Sigmoid colon (tissue), 7 donors: Measurements from ENCODE around the gene CPVL. TPM values are rescaled to one million over a fixed set of nuclear protein-coding genes. Genes with fewer than 3 reads are reported as not detected.

ENCODE experiments used
- DNase-seq: peaks from one replicate; pipeline ENCODE4 v3.0.0-alpha.2; 2019
- H3K27ac ChIP-seq, 4 donors: fragments of 200-600 bp; sonication (generic); one replicate each; pipeline ENCODE4 v1.5.1; 2016 to 2019; ENCODE audit warnings: mild to moderate bottlenecking in 1 of 4
- H3K27me3 ChIP-seq, 3 donors: fragments of 200-600 bp; sonication (generic); one replicate each; pipeline ENCODE4 v1.5.1; 2019; ENCODE audit warnings: mild to moderate bottlenecking in 1 of 3
- H3K36me3 ChIP-seq, 4 donors: fragments of 200-600 bp; sonication (generic); one replicate each; pipeline ENCODE4 v1.5.1; 2016 to 2019
- H3K4me1 ChIP-seq, 4 donors: fragments of 200-600 bp; sonication (generic); one replicate each; pipeline ENCODE4 v1.5.1; 2017 to 2019
- H3K4me3 ChIP-seq, 4 donors: fragments of 200-600 bp; sonication (generic); one replicate each; pipeline ENCODE4 v1.5.1; 2017 to 2019; ENCODE audit warnings: mild to moderate bottlenecking in 2 of 4, moderate library complexity in 1 of 4
- H3K9me3 ChIP-seq, 4 donors: fragments of 200-600 bp in 3 of 4; sonication (generic) in 3 of 4; one replicate each; pipeline versions ENCODE4 v1.5.1 to v1.6.1; 2013 to 2019
- EP300 ChIP-seq, 4 donors: sonication (generic); formaldehyde crosslinking; IDR thresholded peaks; one replicate each; pipeline ENCODE4 v1.6.1; 2017; ENCODE audit warnings: antibody characterized with exemption in 4 of 4
- POLR2A ChIP-seq, 2 donors: fragments of 450-650 bp; IDR thresholded peaks; one replicate each; pipeline ENCODE4 v1.6.1; 2016; ENCODE audit warnings: antibody characterized with exemption in 2 of 2, mild to moderate bottlenecking in 2 of 2, moderate library complexity in 2 of 2
- POLR2AphosphoS5 ChIP-seq, 4 donors: sonication (generic); formaldehyde crosslinking; IDR thresholded peaks; one replicate each; pipeline ENCODE4 v1.6.1; 2017; ENCODE audit warnings: antibody characterized with exemption in 4 of 4
- WGBS, 2 donors: extraction: QIAGEN DNeasy Blood & Tissue Kit; methylation state at CpG; one replicate each; pipeline ENCODE4 v1.1.7; 2013; 5-methylcytosine and 5-hydroxymethylcytosine counted together
- intact Hi-C: fragments of 100-400 bp; cut with DNase I; formaldehyde crosslinking; loops from one replicate; pipeline ENCODE4 v1.15.1; 2023
- polyA plus RNA-seq, 3 donors: library from polyadenylated mRNA; stranded (reverse); fragments of 200-250 nt; gene quantifications; one replicate each; pipeline ENCODE4 v1.2.3, GENCODE V29; 2013
- total RNA-seq, 4 donors: library from RNA; depleted of rRNA; stranded (reverse); fragments of >200 nt; gene quantifications; one replicate each; pipeline ENCODE4 v1.1.0, GENCODE V29; 2016
- TF ChIP-seq, protein P1 (sequence below), 4 experiments: fragments of 450-650 bp in 3 of 4; fragments of 200-600 bp in 1 of 4; IDR thresholded peaks; one replicate each; pipeline ENCODE4 v1.5.1; 2016 to 2019; ENCODE audit warnings: antibody characterized with exemption in 4 of 4, mild to moderate bottlenecking in 3 of 4, moderate library complexity in 2 of 4
- donor health status: healthy with polysubstance abuse.
- donor health status: Bipolar disorder and iron deficiency.
- donor health status: healthy.

Gene CPVL
- total and polyA plus RNA-seq, 7 donors = 5.4 to 38.8 (median 20.0) TPM

DNA sequence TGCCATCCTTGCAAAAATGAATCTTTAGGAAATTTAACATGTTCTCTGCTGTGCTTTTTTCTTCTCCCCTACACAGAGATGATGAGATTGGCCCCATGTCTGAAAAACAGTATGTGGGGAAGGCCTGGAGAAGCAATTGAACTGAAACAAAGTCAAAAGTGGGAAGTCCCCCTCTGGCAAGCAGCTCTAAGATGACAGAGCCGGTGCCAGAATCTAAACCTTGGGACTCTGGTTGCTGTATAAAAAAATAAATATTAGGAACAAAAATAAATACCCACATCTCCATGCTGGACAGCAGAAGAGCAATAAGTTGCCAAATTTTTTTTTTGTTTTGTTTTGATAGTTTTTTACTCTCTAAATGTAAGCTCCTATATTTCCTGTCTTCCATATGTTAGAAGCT, 136.4 kb downstream of the CPVL start:
- no peaks in the 10 kb centered on the region for H3K4me1 ChIP-seq
- no peak overlapping the region for H3K4me3 ChIP-seq
- no peaks in the 10 kb centered on the region for H3K9me3 ChIP-seq
- DNase-seq = no peak
- intact Hi-C loops = no loop called here
- no peak overlapping the region for H3K27ac ChIP-seq
- no peaks in the 10 kb centered on the region for H3K36me3 ChIP-seq
- no peak for TF ChIP-seq POLR2A (IDR thresholded peaks at IDR 0.05)
- no peak for TF ChIP-seq EP300 (IDR thresholded peaks at IDR 0.05)
- TF ChIP-seq, protein P1, sequence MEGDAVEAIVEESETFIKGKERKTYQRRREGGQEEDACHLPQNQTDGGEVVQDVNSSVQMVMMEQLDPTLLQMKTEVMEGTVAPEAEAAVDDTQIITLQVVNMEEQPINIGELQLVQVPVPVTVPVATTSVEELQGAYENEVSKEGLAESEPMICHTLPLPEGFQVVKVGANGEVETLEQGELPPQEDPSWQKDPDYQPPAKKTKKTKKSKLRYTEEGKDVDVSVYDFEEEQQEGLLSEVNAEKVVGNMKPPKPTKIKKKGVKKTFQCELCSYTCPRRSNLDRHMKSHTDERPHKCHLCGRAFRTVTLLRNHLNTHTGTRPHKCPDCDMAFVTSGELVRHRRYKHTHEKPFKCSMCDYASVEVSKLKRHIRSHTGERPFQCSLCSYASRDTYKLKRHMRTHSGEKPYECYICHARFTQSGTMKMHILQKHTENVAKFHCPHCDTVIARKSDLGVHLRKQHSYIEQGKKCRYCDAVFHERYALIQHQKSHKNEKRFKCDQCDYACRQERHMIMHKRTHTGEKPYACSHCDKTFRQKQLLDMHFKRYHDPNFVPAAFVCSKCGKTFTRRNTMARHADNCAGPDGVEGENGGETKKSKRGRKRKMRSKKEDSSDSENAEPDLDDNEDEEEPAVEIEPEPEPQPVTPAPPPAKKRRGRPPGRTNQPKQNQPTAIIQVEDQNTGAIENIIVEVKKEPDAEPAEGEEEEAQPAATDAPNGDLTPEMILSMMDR (IDR thresholded peaks at IDR 0.05) = no peak
- no peak for TF ChIP-seq POLR2AphosphoS5 (IDR thresholded peaks at IDR 0.05)
- no peaks in the 10 kb centered on the region for H3K27me3 ChIP-seq
- WGBS, 2 donors = 76 to 78% methylated on average over 1 of the region's 1 CpG

DNA sequence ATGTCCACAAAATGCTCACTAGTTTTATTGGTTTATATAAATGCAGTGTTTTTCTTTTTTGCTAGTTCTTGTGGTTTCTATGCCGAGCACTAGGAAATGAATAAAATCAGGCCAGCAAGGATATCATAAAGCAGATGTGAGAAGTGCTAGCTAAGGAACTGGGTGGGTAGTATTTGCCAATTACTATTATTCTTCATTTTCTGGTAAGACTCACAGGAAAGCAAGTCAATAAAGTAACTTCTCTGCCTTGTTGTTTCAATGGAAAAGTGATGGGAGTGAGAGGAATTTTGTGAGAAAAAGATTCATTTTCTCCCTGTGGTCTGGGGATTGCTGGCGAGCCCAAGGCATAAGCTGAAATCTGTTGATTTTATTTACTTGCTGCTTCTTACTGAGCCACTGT, 137.7 kb downstream of the CPVL start:
- no peak for DNase-seq
- WGBS, 2 donors = 74 to 85% methylated on average over 2 of the region's 2 CpGs
- Histone ChIP-seq H3K27me3 (no peaks in the 10 kb centered on the region), H3K27ac (no peak overlapping the region), H3K4me1 (no peaks in the 10 kb centered on the region), H3K9me3 (no peaks in the 10 kb centered on the region), H3K36me3 (no peaks in the 10 kb centered on the region), H3K4me3 (no peak overlapping the region)
- no peak for TF ChIP-seq POLR2A (IDR thresholded peaks at IDR 0.05)
- no peak for TF ChIP-seq POLR2AphosphoS5 (IDR thresholded peaks at IDR 0.05)
- intact Hi-C loops = no loop called here

GRCh38 chr7:29007127-29007526, 139.2 kb downstream of the CPVL start:
- Histone ChIP-seq H3K4me1 (no peaks in the 10 kb centered on the region), H3K36me3 (no peaks in the 10 kb centered on the region), H3K4me3 (no peak overlapping the region), H3K9me3 (no peaks in the 10 kb centered on the region), H3K27me3 (no peaks in the 10 kb centered on the region), H3K27ac (no peak overlapping the region)
- intact Hi-C loops = no loop called here
- no peak for DNase-seq
- no peak for TF ChIP-seq POLR2A (IDR thresholded peaks at IDR 0.05)
- TF ChIP-seq POLR2AphosphoS5 (IDR thresholded peaks at IDR 0.05) = no peak
- TF ChIP-seq, protein P1 (IDR thresholded peaks at IDR 0.05) = no peak
- TF ChIP-seq EP300 (IDR thresholded peaks at IDR 0.05) = no peak
- 81 to 89% methylated on average over 2 of the region's 2 CpGs for WGBS, 2 donors

GRCh38 chr7:29005829-29006228, 140.5 kb downstream of the CPVL start:
- no peak overlapping the region for H3K4me3 ChIP-seq
- H3K4me1 ChIP-seq = no peaks in the 10 kb centered on the region
- H3K27me3 ChIP-seq = no peaks in the 10 kb centered on the region
- H3K36me3 ChIP-seq = no peaks in the 10 kb centered on the region
- intact Hi-C loops = no loop called here
- no peak for DNase-seq
- 46 to 59% methylated on average over 3 of the region's 3 CpGs for WGBS, 2 donors
- H3K27ac ChIP-seq = no peak overlapping the region
- H3K9me3 ChIP-seq = no peaks in the 10 kb centered on the region
- no peak for TF ChIP-seq POLR2AphosphoS5 (IDR thresholded peaks at IDR 0.05)
- no peak for TF ChIP-seq POLR2A (IDR thresholded peaks at IDR 0.05)
- no peak for TF ChIP-seq EP300 (IDR thresholded peaks at IDR 0.05)
- TF ChIP-seq, protein P1 (IDR thresholded peaks at IDR 0.05) = no peak

DNA sequence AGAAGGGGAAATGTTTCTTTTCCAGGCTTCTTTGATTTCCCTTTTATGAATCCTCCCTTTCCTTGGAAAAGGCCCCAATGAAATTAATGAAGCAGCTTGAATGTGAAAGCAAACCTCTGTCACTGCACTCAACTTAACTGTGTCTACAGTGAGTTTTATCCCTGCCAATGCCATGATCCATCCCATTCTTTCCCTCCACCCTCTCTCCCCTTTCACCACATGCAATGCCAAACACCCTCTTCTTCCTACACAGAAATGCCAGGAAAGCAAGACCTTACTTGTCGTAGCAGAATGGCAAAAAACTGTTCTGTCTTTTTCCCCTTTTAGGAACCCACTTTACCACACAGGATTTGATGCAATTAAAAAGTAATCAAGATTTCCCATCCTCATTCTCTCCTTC, 140.9 kb downstream of the CPVL start:
- TF ChIP-seq EP300 (IDR thresholded peaks at IDR 0.05) (no peak), POLR2AphosphoS5 (IDR thresholded peaks at IDR 0.05) (no peak), POLR2A (IDR thresholded peaks at IDR 0.05) (no peak)
- TF ChIP-seq, protein P1 (IDR thresholded peaks at IDR 0.05) = no peak
- Histone ChIP-seq H3K4me1 (no peaks in the 10 kb centered on the region), H3K4me3 (no peak overlapping the region), H3K9me3 (no peaks in the 10 kb centered on the region), H3K27ac (no peak overlapping the region), H3K27me3 (no peaks in the 10 kb centered on the region), H3K36me3 (no peaks in the 10 kb centered on the region)
- DNase-seq = no peak
- WGBS, 2 donors = 78 to 83% methylated on average over 1 of the region's 1 CpG
- intact Hi-C loops = no loop called here
